GM19351 (cell line): ENCODE measurements around the gene ADAMTSL3.

Source experiments
- ATAC-seq: cut with Tn5 transposase; IDR thresholded peaks from one replicate; pipeline ENCODE4 v1.9.1; 2021; ENCODE audit warnings: mild to moderate bottlenecking, moderate library complexity; ENCODE audit not compliant: unreplicated experiment

The ADAMTSL3 gene

GRCh38 chr15:83653639-83654378, at the start of gene ADAMTSL3:
TSS of gene ADAMTSL3 (plus strand) at chr15:83654123. CDS start at chr15:83655762, 1,639 bp downstream.
- no peak for ATAC-seq

GRCh38 chr15:83604549-83604948, 49.4 kb upstream of the ADAMTSL3 start:
- no peak for ATAC-seq

GRCh38 chr15:83605111-83605945, 48.6 kb upstream of the ADAMTSL3 start:
- ATAC-seq: no peak

GRCh38 chr15:83610132-83610531, 43.8 kb upstream of the ADAMTSL3 start:
- no peak for ATAC-seq

GRCh38 chr15:83610901-83611685, 42.8 kb upstream of the ADAMTSL3 start:
- no peak for ATAC-seq

- ATAC-seq: no peak
Measured at GRCh38 chr15:83612226-83612625, 41.7 kb upstream of the ADAMTSL3 start.

GRCh38 chr15:83612898-83613635, 40.9 kb upstream of the ADAMTSL3 start:
- ATAC-seq: no peak

GRCh38 chr15:83613714-83614113, 40.2 kb upstream of the ADAMTSL3 start:
- no peak for ATAC-seq

GRCh38 chr15:83616840-83617239, 37.1 kb upstream of the ADAMTSL3 start:
- ATAC-seq: no peak

GRCh38 chr15:83626171-83626802, 27.6 kb upstream of the ADAMTSL3 start:
- no peak for ATAC-seq

GRCh38 chr15:83631534-83631933, 22.4 kb upstream of the ADAMTSL3 start:
- no peak for ATAC-seq

GRCh38 chr15:83643201-83643600, 10.7 kb upstream of the ADAMTSL3 start:
- no peak for ATAC-seq

- ATAC-seq: no peak
Measured at GRCh38 chr15:83644439-83644838, 9.5 kb upstream of the ADAMTSL3 start.

- ATAC-seq: no peak
Measured at GRCh38 chr15:83650831-83651230, 3.1 kb upstream of the ADAMTSL3 start.

GRCh38 chr15:83651541-83651940, 2.4 kb upstream of the ADAMTSL3 start:
- no peak for ATAC-seq

- ATAC-seq: no peak
Measured at GRCh38 chr15:83652626-83653204, 1.2 kb upstream of the ADAMTSL3 start.

- ATAC-seq: no peak
Measured at GRCh38 chr15:83653288-83653638, 660 bp upstream of the ADAMTSL3 start.

GRCh38 chr15:83654379-83655236, 685 bp downstream of the ADAMTSL3 start:
- ATAC-seq: no peak

GRCh38 chr15:83655237-83655616, 1.3 kb downstream of the ADAMTSL3 start:
- no peak for ATAC-seq
